GM20000 (cell line): ENCODE measurements around the gene GPR26.

Experiments used
- DNase-seq: peaks from one replicate; pipeline ENCODE4 v3.0.0; 2012; ENCODE audit warnings: low spot score
- CTCF ChIP-seq: IDR thresholded peaks from 2 replicates; pipeline ENCODE4 v1.5.1; 2012; ENCODE audit warnings: mild to moderate bottlenecking, control low read depth; ENCODE audit errors: extremely low read depth, missing control alignments

Gene GPR26

GRCh38 chr10:123704076-123704475 is 37.9 kb downstream of the GPR26 start:
- no peak for TF ChIP-seq CTCF
- no peak for DNase-seq

DNA sequence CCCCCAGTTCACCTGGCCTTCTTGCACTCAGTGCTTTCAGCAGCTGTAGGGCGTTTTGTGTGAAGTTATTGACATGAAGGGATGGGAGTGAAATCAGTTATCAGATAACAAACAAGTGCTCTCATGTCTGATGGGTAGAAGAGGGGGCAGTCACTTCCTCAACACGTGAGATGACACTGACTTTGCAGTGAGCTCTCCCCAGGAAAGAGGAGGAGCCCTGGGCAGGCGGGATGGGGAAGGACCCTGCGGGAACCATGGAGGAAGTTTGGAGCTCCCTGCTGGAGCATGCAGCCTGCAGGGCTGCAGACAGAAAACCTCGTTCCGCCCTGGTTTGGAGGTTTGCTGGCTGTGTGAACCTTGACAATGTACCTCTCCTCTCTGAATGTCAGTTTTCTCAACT is 38.7 kb downstream of the GPR26 start:
- TF ChIP-seq CTCF: no peak
- no peak for DNase-seq

DNA sequence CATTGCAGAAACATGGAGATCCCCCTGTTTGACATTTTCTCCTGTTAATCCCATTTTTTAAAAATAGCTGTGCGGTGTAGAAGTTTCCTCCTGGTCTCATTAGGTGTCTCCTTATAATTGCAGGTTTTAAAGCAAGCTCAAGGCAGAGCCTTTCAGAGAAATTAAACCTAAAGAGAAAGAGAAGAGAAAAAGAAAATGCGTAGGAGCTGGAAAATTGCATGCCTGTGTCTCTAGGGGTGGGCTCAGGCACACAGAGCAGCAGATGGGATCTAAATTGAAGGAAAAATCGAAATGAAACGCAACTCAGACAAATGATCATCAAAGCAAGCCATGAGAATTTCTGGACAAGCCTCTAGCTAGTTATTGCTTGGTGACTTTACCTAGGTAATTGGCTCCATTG is 40.1 kb downstream of the GPR26 start:
- no peak for DNase-seq
- TF ChIP-seq CTCF: no peak

GRCh38 chr10:123715546-123715945 is 49.4 kb downstream of the GPR26 start:
- DNase-seq: no peak
- TF ChIP-seq CTCF: no peak

GRCh38 chr10:123717336-123717735 is 51.2 kb downstream of the GPR26 start:
- no peak for DNase-seq
- TF ChIP-seq CTCF: no peak

DNA sequence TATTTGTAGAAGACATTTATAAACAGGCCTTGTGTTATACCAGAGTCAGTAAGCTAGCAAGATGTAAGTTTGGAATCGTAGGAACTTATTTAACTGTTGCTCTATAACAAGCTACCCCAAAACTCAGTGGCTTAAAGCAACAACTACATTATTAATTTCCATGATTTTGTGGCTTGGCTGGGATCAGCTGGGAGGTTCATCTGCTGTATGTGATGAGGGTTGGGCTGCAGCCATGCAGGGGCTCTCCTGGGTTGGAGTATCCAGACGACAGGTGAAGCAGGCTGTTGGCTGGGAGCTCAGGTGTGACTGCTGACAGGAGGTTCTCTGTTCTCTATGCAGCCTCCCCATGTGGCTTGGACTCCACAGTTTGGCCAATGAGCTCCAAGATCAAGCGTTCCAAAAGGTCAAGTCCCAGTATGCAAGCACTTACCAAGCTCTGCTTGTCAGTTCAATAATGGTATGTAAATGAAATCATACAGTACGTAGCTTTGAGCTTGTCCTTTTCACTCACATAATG is 52.4 kb downstream of the GPR26 start:
- no peak for TF ChIP-seq CTCF
- DNase-seq: no peak

DNA sequence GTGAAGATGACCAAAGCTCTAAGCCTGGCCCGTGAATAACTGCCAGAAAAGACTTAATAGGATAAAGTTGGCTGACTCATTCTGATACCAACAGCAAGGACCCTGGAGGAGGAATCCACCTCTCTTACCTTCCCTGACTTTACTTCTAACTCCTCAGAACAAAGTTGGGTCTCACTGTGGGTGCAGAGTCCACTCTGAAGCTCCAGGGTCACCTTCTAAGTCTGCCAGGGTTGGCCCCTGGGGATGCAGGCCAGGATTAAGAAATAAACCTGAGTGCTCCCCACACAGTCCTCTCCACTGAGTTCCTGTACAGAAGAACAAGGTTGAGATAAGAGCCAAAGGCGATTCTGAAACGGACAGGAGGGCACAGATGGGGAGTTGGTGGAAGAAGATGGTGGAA is 54.4 kb downstream of the GPR26 start:
- no peak for TF ChIP-seq CTCF
- no peak for DNase-seq
